WTC11 (cell line): ENCODE measurements around the gene FMO2.

ENCODE experiments used
- CTCF ChIP-seq: fragments of 200-600 bp; IDR thresholded peaks from 2 replicates; pipeline ENCODE4 v1.8.0; 2022; ENCODE audit warnings: antibody characterized with exemption
- OVOL2 ChIP-seq: fragments of 250-450 bp; sonication (Bioruptor Pico); IDR thresholded peaks from 2 replicates; pipeline ENCODE4 v1.9.0; 2021; ENCODE audit warnings: mild to moderate bottlenecking, borderline replicate concordance
- SMAD3 ChIP-seq: sonication (generic); formaldehyde crosslinking; IDR thresholded peaks from 2 replicates; pipeline ENCODE4 v1.8.0; 2022; ENCODE audit warnings: missing genetic modification reagents, mild to moderate bottlenecking, borderline replicate concordance
- TP53 ChIP-seq: sonication (generic); formaldehyde crosslinking; IDR thresholded peaks from 2 replicates; pipeline ENCODE4 v1.8.1; 2023; ENCODE audit warnings: mild to moderate bottlenecking, missing genetic modification reagents
- ZNF263 ChIP-seq: sonication (generic); formaldehyde crosslinking; IDR thresholded peaks from 2 replicates; pipeline ENCODE4 v1.8.1; 2022; ENCODE audit warnings: low read depth, mild to moderate bottlenecking, moderate library complexity, missing genetic modification reagents
- ZNF416 ChIP-seq: fragments of 250-450 bp; sonication (Bioruptor Pico); IDR thresholded peaks from 2 replicates; pipeline ENCODE4 v1.9.0; 2021; ENCODE audit warnings: mild to moderate bottlenecking, inconsistent platforms
- TF ChIP-seq, protein P1 (sequence below): sonication (generic); formaldehyde crosslinking; IDR thresholded peaks from 2 replicates; pipeline ENCODE4 v1.8.1; 2023; ENCODE audit warnings: mild to moderate bottlenecking, missing genetic modification reagents, moderate library complexity

DNA sequence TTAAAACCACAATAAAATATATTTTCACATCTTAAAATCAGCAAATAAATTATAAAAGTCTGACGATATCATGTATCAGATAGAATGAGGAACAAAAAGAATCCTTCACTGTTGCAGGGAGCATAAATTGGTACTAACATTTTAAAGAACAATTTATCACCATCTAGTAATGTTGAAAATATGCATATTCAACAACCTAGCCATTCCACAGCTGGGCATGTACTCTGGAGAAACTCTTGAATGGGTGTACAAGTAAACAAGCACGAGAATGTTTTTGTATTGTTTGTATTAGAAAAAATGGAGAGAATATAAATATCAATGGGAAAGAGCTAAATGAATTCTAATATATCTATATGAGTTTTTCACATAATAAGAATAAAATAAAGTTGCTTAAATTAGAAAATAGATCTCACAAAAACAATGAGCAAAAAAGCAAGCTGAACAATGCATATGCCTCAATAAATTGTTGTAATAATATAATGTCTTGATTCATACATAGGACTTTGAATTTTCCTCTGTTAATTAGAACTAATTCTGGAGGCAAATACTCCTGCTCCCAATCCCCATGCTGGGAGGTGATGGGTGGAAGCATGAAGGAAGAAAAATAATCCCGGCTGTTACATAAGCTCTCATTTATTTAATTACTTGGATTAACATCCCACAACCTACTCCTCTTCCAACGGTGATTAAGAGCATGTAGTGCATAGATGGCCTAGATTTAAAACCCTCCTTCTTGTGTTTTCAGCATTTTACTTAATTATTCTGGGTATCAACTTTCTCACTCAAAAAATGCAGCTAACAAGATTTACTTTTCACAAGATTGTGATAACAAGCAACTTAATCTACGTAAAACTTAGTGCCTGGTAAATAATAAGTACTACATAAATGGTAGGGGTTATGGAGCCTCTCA is 5.5 kb upstream of the FMO2 start:
- no peak for TF ChIP-seq OVOL2
- TF ChIP-seq CTCF: no peak
- TF ChIP-seq, protein P1, sequence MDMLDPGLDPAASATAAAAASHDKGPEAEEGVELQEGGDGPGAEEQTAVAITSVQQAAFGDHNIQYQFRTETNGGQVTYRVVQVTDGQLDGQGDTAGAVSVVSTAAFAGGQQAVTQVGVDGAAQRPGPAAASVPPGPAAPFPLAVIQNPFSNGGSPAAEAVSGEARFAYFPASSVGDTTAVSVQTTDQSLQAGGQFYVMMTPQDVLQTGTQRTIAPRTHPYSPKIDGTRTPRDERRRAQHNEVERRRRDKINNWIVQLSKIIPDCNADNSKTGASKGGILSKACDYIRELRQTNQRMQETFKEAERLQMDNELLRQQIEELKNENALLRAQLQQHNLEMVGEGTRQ (CRISPR knock-in tag): no peak
- no peak for TF ChIP-seq ZNF416
- TF ChIP-seq TP53 (CRISPR knock-in tag): no peak
- TF ChIP-seq SMAD3 (CRISPR knock-in tag): no peak
- no peak for TF ChIP-seq ZNF263
